ENCODE results near the gene TBC1D1. TPM values are rescaled to one million over a fixed set of nuclear protein-coding genes. Genes with fewer than 3 reads are reported as not detected.

Gene TBC1D1
- total and polyA plus RNA-seq, 12 donors = 85.4 to 153 (median 106) TPM

DNA sequence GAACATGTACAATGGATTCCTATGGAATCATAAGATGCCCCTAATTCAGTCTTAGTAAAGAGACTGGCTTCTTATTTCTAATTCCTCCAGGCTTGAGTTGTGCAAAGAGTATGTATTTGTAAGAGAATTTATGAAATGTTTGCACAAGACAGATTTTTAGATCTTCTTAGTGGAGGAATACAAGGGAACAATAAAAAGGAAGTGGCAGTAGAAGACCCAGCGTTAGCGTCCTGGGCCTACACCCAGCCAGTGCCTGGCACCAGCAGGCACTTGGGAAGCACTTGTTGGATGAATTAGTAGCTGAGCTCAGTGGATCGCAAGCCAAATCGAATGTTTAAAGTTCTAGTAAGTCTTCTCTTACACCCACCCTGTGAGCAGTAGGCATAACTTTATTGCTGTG, 226.7 kb downstream of the TBC1D1 start:
- Histone ChIP-seq H3K27me3 (no peaks in the 10 kb centered on the region), H3K27ac (peak overlapping the region in 3 of 10 donors; percentile 6 to 46 (median 10)), H3K4me1 (peaks cover 3 to 58% (median 41%) of the 10 kb centered on the region in 9 donors), H3K36me3 (peaks cover 0 to 82% (median 20%) of the 10 kb centered on the region in 9 donors), H3K9me3 (no peaks in the 10 kb centered on the region), H3K4me3 (no peak overlapping the region)
- 85 to 86% methylated on average over 4 of the region's 4 CpGs for WGBS, 2 donors
- intact Hi-C loops (cut with DNase I) = no loop called here
- TF ChIP-seq, protein P1, sequence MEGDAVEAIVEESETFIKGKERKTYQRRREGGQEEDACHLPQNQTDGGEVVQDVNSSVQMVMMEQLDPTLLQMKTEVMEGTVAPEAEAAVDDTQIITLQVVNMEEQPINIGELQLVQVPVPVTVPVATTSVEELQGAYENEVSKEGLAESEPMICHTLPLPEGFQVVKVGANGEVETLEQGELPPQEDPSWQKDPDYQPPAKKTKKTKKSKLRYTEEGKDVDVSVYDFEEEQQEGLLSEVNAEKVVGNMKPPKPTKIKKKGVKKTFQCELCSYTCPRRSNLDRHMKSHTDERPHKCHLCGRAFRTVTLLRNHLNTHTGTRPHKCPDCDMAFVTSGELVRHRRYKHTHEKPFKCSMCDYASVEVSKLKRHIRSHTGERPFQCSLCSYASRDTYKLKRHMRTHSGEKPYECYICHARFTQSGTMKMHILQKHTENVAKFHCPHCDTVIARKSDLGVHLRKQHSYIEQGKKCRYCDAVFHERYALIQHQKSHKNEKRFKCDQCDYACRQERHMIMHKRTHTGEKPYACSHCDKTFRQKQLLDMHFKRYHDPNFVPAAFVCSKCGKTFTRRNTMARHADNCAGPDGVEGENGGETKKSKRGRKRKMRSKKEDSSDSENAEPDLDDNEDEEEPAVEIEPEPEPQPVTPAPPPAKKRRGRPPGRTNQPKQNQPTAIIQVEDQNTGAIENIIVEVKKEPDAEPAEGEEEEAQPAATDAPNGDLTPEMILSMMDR (IDR thresholded peaks at IDR 0.05) = no peak
- DNase-seq = no peak
- ATAC-seq = no peak

DNA sequence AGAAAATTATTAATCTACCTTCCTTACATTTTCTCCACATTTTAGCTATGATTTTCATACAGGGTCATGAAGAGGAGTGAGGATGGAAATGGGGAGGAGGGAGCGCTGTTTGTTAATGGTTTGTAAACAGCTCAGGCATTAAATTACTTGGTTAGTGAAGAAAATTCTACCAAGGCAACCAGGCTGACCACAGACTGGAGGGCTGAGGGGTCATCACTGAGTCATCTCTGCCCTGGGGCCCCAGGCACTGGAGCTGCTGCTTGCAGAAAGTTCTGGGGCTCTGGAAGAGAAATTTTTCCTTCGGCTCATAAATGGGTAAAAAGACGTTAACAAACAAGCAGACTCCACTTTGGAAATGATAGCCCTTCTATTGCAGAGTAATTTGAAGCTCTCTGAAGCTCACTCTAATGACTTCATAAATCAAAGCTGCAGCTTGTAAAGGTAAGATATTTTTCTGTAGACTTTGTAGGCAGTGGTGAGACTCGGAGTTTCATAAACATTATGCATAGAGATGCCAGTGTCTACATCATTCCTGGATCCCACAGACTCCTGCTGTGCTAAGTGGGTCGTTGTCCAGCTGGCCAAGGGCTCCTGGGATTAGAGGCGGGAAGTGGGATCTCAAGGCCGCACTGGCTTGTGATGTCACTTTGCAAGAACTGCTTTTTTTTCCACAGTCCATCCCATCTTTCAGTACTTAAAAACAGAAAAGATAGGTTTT, 228.9 kb downstream of the TBC1D1 start:
- intact Hi-C loops (cut with DNase I) = no loop called here
- Histone ChIP-seq H3K4me3 (no peak overlapping the region), H3K36me3 (peaks cover 0 to 96% (median 20%) of the 10 kb centered on the region in 9 donors), H3K27me3 (no peaks in the 10 kb centered on the region), H3K27ac (peak overlapping the region in 6 of 10 donors; percentile 10 to 57 (median 42)), H3K4me1 (peaks cover 0 to 35% (median 20%) of the 10 kb centered on the region in 9 donors), H3K9me3 (no peaks in the 10 kb centered on the region)
- ATAC-seq (peak in 6 of 8 donors; percentile 53 to 83 (median 73)), DNase-seq (peak; percentile 29 to 49)
- WGBS, 2 donors = 66 to 70% methylated on average over 7 of the region's 7 CpGs
- TF ChIP-seq, protein P1 (IDR thresholded peaks at IDR 0.05) = no peak

DNA sequence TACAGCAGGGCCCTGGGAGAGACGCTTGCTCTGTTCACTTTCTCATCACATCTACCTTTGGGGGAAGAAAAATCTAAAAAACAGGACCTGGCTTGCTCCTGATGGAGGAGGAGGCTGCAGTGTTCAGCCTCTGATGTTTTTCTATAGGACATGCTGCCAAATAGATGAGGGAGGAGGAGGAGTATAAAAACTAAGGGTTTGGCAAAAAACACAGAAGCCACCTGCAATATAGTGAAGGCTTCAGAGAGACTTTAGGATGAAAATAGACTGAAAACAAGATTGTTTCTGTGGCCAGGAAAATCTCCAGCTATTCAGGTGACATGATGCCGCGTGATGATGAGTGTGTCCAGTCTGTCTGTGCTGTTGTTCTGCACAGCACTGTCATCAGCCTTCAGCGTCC, 229.9 kb downstream of the TBC1D1 start:
- peaks cover 0 to 100% (median 27%) of the 10 kb centered on the region in 9 donors for H3K36me3 ChIP-seq

DNA sequence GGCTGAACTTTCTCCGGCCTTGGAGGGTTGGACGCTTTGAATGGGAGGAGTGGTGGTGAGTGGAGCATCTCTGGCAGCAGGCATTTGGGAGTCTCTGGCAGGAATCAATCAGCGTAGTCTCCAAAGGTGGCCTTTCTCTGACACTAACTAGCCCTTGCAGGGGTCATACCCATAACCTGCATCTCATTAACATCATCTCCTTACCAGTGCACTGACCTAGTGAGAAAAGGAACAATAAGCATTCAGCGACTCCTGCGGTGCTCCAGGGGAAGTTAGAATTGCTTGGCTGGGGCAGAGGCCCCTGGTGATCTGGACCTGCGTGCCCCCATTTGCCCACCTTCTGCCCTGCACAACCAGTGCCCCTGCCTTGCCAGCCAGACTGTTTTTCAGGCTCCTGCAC, 231.2 kb downstream of the TBC1D1 start:
- Histone ChIP-seq H3K4me1 (peaks cover 0 to 24% (median 11%) of the 10 kb centered on the region in 9 donors), H3K36me3 (peaks cover 0 to 100% (median 35%) of the 10 kb centered on the region in 9 donors), H3K27me3 (no peaks in the 10 kb centered on the region), H3K9me3 (no peaks in the 10 kb centered on the region), H3K27ac (no peak overlapping the region), H3K4me3 (no peak overlapping the region)
- DNase-seq (no peak), ATAC-seq (no peak)
- TF ChIP-seq, protein P1 (IDR thresholded peaks at IDR 0.05) = no peak
- 94 to 96% methylated on average over 6 of the region's 6 CpGs for WGBS, 2 donors
- intact Hi-C loops (cut with DNase I) = no loop called here

More for the DNA sequence above, 229.9 kb downstream of the TBC1D1 start:
- no peak overlapping the region for H3K4me3 ChIP-seq
- no peaks in the 10 kb centered on the region for H3K27me3 ChIP-seq
- ATAC-seq (no peak), DNase-seq (no peak)
- H3K27ac ChIP-seq = peak overlapping the region in 5 of 10 donors; percentile 38 to 57 (median 43)
- TF ChIP-seq, protein P1 (IDR thresholded peaks at IDR 0.05) = no peak
- peaks cover 0 to 26% (median 11%) of the 10 kb centered on the region in 9 donors for H3K4me1 ChIP-seq
- 95 to 98% methylated on average over 4 of the region's 4 CpGs for WGBS, 2 donors
- intact Hi-C loops (cut with DNase I) = no loop called here
- H3K9me3 ChIP-seq = no peaks in the 10 kb centered on the region
